ENCODE measurements around the gene STOM. TPM values are rescaled to one million over a fixed set of nuclear protein-coding genes. Genes with fewer than 3 reads are reported as not detected.

STOM gene
- total RNA-seq, 4 donors from 2014 or later, result 43.7 to 169 (median 119) TPM

DNA sequence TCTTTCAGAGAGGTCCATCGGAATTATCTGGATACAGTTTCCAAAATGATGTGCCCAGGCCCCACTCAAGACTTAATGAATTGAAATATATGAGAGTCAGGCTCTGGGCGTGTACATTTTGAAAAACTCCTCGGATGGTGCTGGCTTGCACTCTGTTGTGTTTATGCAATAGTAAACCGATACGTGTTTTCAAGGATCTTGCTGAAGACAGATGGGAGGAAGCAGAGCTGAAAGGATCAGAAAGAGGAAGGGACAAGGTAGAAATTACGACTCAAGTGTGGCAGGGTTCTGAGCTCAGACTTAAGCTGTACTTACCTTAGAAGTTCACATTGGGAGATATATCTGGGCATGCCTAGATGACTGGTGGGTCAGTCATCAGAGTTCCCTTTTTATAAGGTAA is 13.7 kb upstream of the STOM start:
- H3K27me3 ChIP-seq, result no peaks in the 10 kb centered on the region
- WGBS, 2 donors, result 71 to 74% methylated on average over 6 of the region's 6 CpGs
- intact Hi-C loops (cut with DNase I), result no loop called here
- no peaks in the 10 kb centered on the region for H3K4me1 ChIP-seq
- no peaks in the 10 kb centered on the region for H3K36me3 ChIP-seq
- H3K4me3 ChIP-seq, result no peak overlapping the region
- no peaks in the 10 kb centered on the region for H3K9me3 ChIP-seq
- no peak for DNase-seq
- H3K27ac ChIP-seq, result no peak overlapping the region
- TF ChIP-seq POLR2A (IDR thresholded peaks at IDR 0.05), result no peak
- TF ChIP-seq, protein P1, sequence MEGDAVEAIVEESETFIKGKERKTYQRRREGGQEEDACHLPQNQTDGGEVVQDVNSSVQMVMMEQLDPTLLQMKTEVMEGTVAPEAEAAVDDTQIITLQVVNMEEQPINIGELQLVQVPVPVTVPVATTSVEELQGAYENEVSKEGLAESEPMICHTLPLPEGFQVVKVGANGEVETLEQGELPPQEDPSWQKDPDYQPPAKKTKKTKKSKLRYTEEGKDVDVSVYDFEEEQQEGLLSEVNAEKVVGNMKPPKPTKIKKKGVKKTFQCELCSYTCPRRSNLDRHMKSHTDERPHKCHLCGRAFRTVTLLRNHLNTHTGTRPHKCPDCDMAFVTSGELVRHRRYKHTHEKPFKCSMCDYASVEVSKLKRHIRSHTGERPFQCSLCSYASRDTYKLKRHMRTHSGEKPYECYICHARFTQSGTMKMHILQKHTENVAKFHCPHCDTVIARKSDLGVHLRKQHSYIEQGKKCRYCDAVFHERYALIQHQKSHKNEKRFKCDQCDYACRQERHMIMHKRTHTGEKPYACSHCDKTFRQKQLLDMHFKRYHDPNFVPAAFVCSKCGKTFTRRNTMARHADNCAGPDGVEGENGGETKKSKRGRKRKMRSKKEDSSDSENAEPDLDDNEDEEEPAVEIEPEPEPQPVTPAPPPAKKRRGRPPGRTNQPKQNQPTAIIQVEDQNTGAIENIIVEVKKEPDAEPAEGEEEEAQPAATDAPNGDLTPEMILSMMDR (IDR thresholded peaks at IDR 0.05), result no peak

DNA sequence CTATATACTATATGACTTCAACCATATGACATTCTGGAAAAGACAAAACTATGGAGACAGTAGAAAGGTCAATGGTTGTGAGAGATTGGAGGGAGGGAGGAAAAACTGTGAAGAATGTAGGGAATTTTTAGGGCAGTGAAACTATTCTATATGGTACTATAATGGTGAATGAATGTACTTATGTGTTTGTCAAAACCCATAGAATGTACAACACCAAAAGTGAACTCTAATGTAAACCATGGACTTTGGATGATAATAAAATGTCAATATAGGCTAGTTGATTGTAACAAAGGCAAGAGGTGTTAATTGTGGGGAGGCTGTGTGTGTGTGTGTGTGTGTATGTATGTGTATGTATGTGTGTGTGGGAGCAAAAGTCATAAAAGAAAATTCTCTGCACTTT is 10.8 kb upstream of the STOM start:
- DNase-seq, result no peak
- Histone ChIP-seq H3K36me3 (no peaks in the 10 kb centered on the region), H3K4me3 (no peak overlapping the region), H3K27me3 (no peaks in the 10 kb centered on the region), H3K4me1 (peaks cover 0 to 3% (median 0%) of the 10 kb centered on the region in 3 donors), H3K27ac (no peak overlapping the region), H3K9me3 (no peaks in the 10 kb centered on the region)
- intact Hi-C loops (cut with DNase I), result no loop called here
- TF ChIP-seq, protein P1 (IDR thresholded peaks at IDR 0.05), result no peak
- no peak for TF ChIP-seq POLR2A (IDR thresholded peaks at IDR 0.05)

DNA sequence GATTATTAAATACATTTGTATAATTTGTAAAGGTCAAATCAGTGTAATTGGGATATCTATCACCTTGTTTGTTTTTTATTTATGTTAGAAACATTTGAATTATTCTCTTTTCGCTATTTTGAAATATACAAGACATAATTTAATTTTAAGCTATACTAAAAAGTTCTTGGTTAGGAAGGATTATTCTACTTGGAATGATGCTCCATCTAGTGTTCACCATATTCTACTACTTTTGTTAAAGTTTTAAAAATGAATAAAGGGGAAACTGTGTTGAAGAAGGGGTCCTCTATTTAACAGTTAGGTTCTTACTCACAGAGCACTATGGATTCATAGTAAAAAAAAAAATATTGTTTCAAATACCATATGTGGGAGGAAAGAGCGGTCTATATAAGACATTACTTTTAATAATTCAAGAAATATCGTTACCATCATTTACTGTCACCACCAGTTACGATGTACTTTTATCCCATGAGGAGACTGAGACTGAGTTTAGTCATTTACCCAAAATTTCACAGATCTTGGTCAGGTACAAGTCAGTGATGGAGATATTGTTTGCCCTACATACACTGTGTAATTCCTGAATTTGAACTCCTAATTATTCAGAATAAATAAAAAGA is 6.3 kb upstream of the STOM start:
- H3K4me1 ChIP-seq, result peaks cover 14 to 46% (median 26%) of the 10 kb centered on the region in 3 donors
- H3K27ac ChIP-seq, result no peak overlapping the region
- no peak overlapping the region for H3K4me3 ChIP-seq
- WGBS, 2 donors, result 80 to 82% methylated on average over 4 of the region's 4 CpGs
- TF ChIP-seq, protein P1 (IDR thresholded peaks at IDR 0.05), result peak in 4 of 6 experiments; percentile 16 to 47 (median 42)
- TF ChIP-seq POLR2A (IDR thresholded peaks at IDR 0.05), result no peak
- no peak for DNase-seq
- no peaks in the 10 kb centered on the region for H3K36me3 ChIP-seq
- intact Hi-C loops (cut with DNase I), result loop anchor here (5.0 kb wide), 1 partner anchor 54 kb away; no protein-coding TSS in a partner anchor
- H3K27me3 ChIP-seq, result no peaks in the 10 kb centered on the region
- H3K9me3 ChIP-seq, result no peaks in the 10 kb centered on the region

DNA sequence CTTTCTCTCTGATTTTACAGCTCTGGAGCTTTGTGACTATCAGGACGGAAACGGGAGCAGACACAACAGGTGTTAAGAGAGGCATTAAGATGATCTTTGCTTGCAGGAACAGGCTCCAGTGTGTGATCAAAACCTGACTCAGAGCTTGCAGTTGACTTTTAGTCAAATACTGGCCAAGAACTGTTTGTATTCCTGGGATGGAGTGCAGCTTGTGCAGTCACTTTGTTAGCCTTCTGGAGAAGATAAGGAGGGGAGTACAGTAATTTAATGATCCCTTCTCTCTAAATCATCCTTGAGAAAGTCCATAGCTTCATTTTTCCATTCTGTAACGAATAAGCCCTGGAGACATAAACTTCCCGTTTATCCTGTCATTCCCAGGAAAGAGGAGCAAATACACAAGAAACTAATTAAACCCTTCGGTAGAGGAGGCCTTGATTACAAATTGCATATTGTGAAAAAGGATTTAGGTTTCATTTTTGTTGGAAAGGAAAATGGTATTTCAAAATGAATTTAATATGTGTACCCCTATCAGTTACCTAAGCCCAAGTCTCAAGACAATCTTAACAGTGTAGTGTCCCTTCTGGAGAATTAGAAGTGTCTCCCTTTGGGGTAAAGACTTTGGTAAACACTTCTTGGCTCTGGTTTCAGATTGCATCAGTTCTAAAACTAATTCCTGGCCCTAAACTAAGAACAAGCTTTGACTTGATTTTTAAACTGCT is 3.1 kb upstream of the STOM start:
- Histone ChIP-seq H3K4me1 (peaks cover 14 to 76% (median 36%) of the 10 kb centered on the region in 3 donors), H3K27ac (peak overlapping the region; percentile 74 to 98 (median 97)), H3K9me3 (no peaks in the 10 kb centered on the region), H3K4me3 (peak overlapping the region in 1 of 4 donors; percentile 9), H3K27me3 (no peaks in the 10 kb centered on the region), H3K36me3 (no peaks in the 10 kb centered on the region)
- peak in 2 of 4 donors; percentile 30 to 36 for TF ChIP-seq POLR2A (IDR thresholded peaks at IDR 0.05)
- TF ChIP-seq, protein P1 (IDR thresholded peaks at IDR 0.05), result no peak
- DNase-seq, result no peak
- intact Hi-C loops (cut with DNase I), result no loop called here
- 10 to 26% methylated on average over 5 of the region's 5 CpGs for WGBS, 2 donors

DNA sequence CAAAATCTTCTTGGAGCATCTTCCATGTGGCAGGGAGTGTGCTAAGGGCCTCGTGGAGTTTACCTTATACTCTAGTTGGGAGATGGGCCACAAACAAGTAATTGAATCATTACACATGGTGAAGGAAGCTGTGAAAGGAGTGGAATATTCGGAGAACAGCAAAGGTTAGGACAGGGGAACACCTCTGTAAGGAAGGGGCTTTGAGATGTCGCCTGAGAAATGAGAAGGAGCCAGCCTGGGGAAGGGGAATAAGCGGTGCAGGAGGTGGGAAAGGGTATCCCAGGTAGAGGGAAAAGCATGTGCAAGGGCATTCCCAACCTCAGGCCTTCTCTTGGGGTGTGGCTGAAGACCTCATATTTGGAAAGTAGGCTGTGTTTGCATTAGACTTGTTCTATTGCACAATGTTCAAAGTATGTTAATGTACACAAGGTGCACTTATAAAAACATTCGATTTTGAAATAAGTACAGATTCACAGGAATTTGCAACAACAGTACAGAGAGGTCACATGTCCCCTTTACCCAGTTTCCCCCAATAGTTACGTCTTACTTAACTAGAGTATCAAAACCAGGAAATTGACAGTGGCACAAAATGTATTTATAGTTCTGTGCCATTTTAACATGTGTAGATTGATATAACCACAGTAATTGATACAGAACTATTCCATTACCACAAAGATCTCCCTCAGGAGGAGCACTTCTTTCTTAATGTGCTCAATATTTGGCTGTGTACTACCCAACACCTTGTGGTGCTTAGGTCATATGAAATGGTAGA is 2.4 kb upstream of the STOM start:
- WGBS, 2 donors, result 34 to 51% methylated on average over 6 of the region's 6 CpGs
- H3K9me3 ChIP-seq, result no peaks in the 10 kb centered on the region
- H3K27ac ChIP-seq, result peak overlapping the region; percentile 74 to 98 (median 97)
- TF ChIP-seq POLR2A (IDR thresholded peaks at IDR 0.05), result no peak
- TF ChIP-seq, protein P1 (IDR thresholded peaks at IDR 0.05), result no peak
- no peaks in the 10 kb centered on the region for H3K27me3 ChIP-seq
- no peak overlapping the region for H3K4me3 ChIP-seq
- H3K4me1 ChIP-seq, result peaks cover 18 to 84% (median 43%) of the 10 kb centered on the region in 3 donors
- DNase-seq, result no peak
- H3K36me3 ChIP-seq, result no peaks in the 10 kb centered on the region
- intact Hi-C loops (cut with DNase I), result no loop called here

Data from esophagus squamous epithelium (tissue), 5 donors.